ENCODE results near the gene FOXO6.

The FOXO6 gene

DNA sequence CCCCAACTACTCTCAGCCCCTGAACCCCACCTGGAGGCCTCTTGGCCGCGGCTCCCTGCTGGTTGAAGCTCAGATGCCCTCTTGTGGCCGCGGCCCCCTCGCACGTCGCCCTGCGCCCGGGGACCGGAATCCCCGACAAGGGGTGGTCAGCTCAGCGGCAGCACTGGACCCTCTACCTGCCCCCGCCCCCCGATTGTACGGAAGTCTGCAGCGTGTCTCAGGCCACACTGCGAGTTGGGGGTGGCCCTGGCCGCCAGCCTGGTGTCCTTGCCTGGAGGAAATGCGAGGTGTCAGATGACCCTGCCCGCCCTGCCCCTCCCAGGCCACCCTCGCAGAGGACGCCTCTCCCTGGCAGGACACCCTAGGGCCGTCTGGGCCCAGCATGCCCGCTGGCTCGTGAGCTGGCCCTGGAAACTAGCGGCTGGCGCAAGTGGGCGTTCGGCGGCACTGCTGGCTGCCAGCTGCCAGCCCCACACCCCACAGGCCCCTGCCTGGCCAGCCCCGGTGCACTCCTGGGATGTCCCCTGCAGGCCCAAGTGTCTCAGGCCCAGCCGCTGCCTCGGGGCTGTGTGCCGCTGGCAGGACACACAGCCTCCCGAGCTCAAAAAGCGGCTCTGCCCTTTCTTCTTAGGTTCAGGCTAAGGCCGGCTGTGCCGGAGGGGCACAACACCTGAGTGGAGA lies 62.4 kb downstream of the FOXO6 start:
- DNase-seq (ENCODE audit: low spot score) = no peak

GRCh38 chr1:41424581-41425118 lies 63.4 kb downstream of the FOXO6 start:
- no peak for DNase-seq (ENCODE audit: low spot score)

GRCh38 chr1:41425369-41425768 lies 64.1 kb downstream of the FOXO6 start:
- DNase-seq (ENCODE audit: low spot score) = no peak

- DNase-seq (ENCODE audit: low spot score) = no peak
Observed at GRCh38 chr1:41426201-41426890, 65.1 kb downstream of the FOXO6 start.

DNA sequence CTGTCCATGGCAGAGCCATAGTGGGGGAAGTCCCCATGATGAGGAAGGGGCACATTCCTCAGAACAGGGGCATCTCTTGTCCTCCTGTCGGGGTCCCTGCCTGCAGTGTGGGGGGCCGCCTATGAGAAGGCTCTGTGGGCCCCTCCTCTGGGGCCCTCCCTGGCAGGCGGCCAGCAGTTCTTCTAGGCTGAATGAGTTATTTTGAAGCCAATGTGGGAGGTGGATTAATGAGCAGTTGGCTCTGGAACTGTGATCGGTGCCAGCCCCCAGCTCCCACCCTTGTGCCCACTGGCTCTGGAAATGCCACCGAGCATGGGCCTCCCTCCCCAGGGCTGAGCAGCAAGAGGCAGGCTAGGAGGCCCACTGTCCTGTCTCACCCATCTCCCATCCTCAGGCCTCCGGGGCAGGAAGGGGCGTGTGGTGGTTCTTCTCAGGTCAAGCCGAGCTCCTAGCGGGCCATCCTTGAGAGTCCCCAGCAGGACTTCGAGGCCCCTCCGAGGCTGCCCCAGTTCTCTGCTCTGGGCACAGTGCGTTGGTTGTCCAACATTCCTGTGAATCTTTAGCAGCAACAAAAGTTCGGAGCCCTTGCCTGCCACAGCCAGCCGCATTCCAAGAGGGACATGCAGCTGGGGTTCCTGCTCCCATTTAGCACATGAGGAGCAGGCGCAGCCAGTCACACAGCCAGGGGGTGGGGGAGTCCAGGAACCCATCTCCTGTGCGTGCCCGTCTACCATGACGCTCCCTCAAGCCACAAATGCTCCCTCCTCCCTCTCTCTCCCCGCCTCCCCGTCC lies 66.1 kb downstream of the FOXO6 start:
- DNase-seq (ENCODE audit: low spot score) = no peak

DNA sequence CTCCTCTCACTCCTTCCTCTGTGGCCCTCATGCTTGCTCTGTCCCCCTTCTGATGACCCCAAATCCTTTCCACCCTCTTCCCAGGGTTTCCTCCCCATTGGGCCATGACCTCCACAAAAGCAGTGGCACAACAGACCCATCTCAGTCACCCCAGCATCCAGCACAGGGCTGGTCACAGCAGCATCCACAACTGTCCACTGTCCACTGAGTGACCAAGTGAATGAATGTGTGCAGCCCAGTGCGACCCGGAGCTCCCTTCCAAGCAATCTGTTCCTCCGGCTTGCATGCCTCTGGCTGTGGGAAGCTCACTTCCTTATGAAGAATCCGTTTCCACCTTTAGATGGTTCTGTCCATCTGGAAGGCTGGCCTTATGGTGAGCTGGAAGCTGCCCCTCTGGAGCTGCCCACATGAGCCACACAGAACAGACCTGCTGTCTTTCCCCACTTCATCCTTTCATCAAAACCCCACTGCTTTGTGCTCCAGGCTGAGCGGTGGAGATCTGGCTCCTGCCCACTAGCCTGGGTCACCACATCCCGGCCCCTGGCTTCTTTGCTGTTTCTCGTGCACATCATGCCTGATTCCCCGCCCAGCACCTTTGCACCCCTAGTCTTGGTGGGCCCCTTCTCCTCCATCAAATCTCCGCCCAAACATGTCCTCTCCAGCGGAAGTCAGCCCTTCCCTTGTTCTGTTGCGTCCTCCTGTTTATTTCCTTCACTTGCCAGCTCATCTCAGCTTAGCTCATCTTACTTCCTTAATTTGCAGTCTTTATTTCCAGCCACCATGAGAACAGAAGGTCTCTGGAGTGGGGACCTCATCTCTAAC lies 66.9 kb downstream of the FOXO6 start:
- no peak for DNase-seq (ENCODE audit: low spot score)

DNA sequence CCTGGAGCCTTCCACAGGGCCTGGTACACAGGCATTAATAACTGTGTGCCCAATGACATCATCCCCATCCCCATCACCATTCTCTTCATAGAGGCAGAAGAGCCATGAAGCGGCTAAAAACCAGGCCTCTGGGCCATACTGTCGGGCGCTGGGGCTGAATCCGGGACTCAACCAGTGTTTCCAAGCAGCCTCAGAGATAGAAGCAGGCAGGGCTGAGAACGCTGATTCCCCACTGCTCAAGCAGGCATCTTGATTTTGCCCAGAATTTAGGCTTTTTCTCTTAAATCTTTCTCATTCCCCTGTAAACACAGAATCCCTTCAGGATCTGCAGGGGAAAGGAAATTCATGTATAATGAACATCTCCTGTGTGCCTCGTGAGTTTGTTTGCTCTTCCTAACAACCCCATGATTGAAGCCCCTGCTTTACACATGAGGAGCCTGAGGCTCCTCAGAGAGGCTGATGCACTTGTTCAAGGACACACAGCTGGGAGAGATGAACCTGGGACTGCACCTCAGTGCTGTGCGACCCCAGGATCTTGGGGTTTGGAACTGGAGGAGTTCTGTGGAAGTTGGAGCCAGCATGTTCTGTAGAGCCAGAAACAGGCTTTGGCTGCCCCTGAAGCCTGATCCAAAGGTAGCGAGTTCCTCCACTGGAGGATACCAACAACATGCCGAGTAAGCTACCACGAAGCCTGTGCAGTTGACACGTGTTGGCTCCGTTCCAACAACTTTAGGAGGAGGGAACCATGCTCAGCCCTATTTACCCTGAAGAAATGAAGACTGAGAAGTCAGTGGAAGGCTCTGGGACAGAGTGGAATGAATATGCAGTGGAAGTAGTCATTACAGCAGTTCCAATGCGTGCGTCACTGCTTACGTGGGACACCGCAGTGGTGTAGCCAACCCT lies 67.8 kb downstream of the FOXO6 start:
- no peak for DNase-seq (ENCODE audit: low spot score)

DNA sequence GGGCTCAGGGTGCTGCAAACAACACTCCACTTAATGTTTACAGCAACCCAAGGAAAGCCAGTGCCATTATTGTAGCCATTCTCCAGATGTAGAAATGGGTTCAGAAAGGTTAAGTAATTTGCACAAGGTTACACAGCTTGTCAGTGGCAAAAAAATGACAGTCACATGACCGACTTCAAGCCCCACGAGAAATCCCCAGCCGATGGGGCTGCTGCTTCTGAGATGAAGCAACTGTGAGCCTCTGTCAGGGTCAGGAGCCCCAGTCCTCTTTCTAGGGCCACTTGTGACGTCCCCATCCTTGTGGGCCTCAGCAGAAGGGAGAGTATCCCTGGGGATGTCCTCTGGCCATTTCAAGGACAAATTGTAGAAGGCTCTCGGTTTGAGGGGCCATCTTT lies 68.4 kb downstream of the FOXO6 start:
- no peak for DNase-seq (ENCODE audit: low spot score)

GRCh38 chr1:41430069-41430468 lies 68.8 kb downstream of the FOXO6 start:
- no peak for DNase-seq (ENCODE audit: low spot score)

- no peak for DNase-seq (ENCODE audit: low spot score)
Observed at GRCh38 chr1:41430582-41430981, 69.3 kb downstream of the FOXO6 start.

GRCh38 chr1:41431490-41432350 lies 70.5 kb downstream of the FOXO6 start:
- DNase-seq (ENCODE audit: low spot score) = no peak

All from SK-N-DZ (cell line).